CD8-positive, alpha-beta memory T cell (primary cell): ENCODE results near the gene PRR36. TPM values are rescaled to one million over a fixed set of nuclear protein-coding genes. Genes with fewer than 3 reads are reported as not detected.

Source experiments
- CTCF ChIA-PET: fragments of 350-600 bp; sonication (Branson Sonifier 250); formaldehyde crosslinking; loops from one replicate; lab custom pipeline; 2021; ENCODE audit warnings: antibody characterized with exemption; lab: Charles Lee
- POLR2A ChIA-PET: fragments of 350-600 bp; sonication (Branson Sonifier 250); formaldehyde crosslinking; loops from one replicate; lab custom pipeline; 2021; ENCODE audit warnings: antibody characterized with exemption; lab: Charles Lee
- DNase-seq, 5 donors: peaks; one replicate each; pipeline versions ENCODE4 v3.0.0 to v3.0.0-alpha.2; 2020 to 2022; ENCODE audit warnings: mixed read lengths in 1 of 5
- H3K27ac ChIP-seq: one replicate; pipeline ENCODE4 v1.7.0; 2013; ENCODE audit warnings: low read depth, mild to moderate bottlenecking, low read length, moderate library complexity
- H3K27me3 ChIP-seq: 2 replicates; pipeline ENCODE4 v1.7.0; 2013; ENCODE audit warnings: low read length, mild to moderate bottlenecking; ENCODE audit not compliant: insufficient read depth, poor library complexity, severe bottlenecking
- H3K36me3 ChIP-seq: 2 replicates; pipeline ENCODE4 v1.7.0; 2013; ENCODE audit warnings: mild to moderate bottlenecking, low read length, moderate library complexity; ENCODE audit not compliant: insufficient read depth
- H3K4me1 ChIP-seq: 2 replicates; pipeline ENCODE4 v1.7.0; 2013; ENCODE audit warnings: mild to moderate bottlenecking, low read length, moderate library complexity; ENCODE audit not compliant: insufficient read depth
- H3K4me3 ChIP-seq: 2 replicates; pipeline ENCODE4 v1.7.0; 2013; ENCODE audit warnings: mild to moderate bottlenecking, low read length
- H3K9me3 ChIP-seq: 2 replicates; pipeline ENCODE4 v1.7.0; 2013; ENCODE audit warnings: mild to moderate bottlenecking, low read length
- H3K27ac Mint-ChIP-seq, 8 donors: one replicate each; pipeline ENCODE4 v1.8.0; 2020 to 2021; ENCODE audit warnings: mixed read lengths in 8 of 8, mild to moderate bottlenecking in 6 of 8, inconsistent platforms in 3 of 8, moderate library complexity in 3 of 8
- H3K27me3 Mint-ChIP-seq, 2 donors: one replicate each; pipeline ENCODE4 v1.8.0; 2020 to 2021; ENCODE audit warnings: mixed read lengths in 2 of 2, mild to moderate bottlenecking in 1 of 2, moderate library complexity in 1 of 2
- H3K36me3 Mint-ChIP-seq, 3 donors: one replicate each; pipeline ENCODE4 v1.8.0; 2020 to 2021; ENCODE audit warnings: mixed read lengths in 3 of 3, inconsistent platforms in 1 of 3, mild to moderate bottlenecking in 1 of 3
- H3K4me1 Mint-ChIP-seq, 3 donors: one replicate each; pipeline ENCODE4 v1.8.0; 2020 to 2021; ENCODE audit warnings: mixed read lengths in 3 of 3, inconsistent platforms in 1 of 3, mild to moderate bottlenecking in 1 of 3
- H3K4me3 Mint-ChIP-seq, 7 donors: one replicate each; pipeline ENCODE4 v1.8.0; 2020 to 2021; ENCODE audit warnings: mixed read lengths in 7 of 7, mild to moderate bottlenecking in 6 of 7, moderate library complexity in 4 of 7, inconsistent platforms in 2 of 7
- H3K9me3 Mint-ChIP-seq, 5 donors: one replicate each; pipeline ENCODE4 v1.8.0; 2020 to 2022; ENCODE audit warnings: mixed read lengths in 5 of 5, mild to moderate bottlenecking in 3 of 5, moderate library complexity in 2 of 5, inconsistent platforms in 1 of 5
- polyA plus RNA-seq: library from polyadenylated mRNA; unstranded; fragments of 300-500 nt; fragmentation: Illumina TruSeq; gene quantifications from one replicate; pipeline ENCODE4 v1.2.3, GENCODE V29; 2021
- total RNA-seq, 2 experiments: library from RNA; stranded (reverse); gene quantifications; one replicate each; pipeline ENCODE4 v1.2.3, GENCODE V29; 2021

Gene PRR36
- total and polyA plus RNA-seq, 3 experiments from 2014 or later = not detected

DNA sequence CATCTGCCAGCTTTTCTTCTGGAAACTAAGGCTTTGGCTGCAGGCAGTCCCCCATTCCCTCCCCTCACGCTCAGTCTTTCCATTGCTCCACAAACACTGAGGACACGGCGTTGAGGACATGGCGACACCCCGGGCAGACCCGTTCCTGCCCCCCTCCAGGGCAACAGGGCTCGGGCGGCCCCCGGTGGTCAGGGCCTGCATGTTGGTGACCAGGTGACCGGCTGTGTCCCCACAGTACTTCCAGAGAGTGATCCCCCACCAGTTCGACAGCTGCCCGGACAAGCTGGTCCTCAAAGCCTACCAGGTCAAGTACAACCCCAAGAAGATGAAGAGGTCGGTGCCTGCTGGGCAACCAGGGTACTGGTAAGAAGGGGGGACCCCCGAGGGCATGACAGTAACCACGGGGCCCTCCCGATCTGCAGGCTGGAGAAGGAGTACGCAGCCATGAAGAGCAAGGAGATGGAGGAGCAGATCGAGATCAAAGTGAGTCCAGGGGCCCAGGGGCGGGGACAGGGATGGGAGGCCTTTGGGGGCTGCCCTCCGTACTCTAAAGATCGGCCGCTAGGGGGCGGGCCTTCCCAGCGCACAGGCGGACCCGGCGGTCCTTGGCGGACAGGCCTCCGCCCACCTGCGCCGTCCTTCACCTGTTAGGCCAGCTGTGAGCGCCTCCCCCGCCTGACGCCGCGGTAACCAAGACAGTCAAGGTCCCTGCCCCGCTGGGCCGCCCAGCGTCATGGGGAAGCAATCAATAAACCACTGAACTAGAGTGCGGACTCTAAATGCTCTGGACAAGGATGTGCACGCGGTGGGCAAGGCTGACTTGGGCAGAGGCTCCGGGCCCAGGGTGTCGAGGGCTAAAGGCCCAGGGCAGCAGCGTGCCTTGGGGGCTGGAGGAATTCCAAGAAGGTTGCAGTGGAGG, 21.1 kb downstream of the PRR36 start:
- H3K4me1 ChIP-seq = peaks cover 9% of the 10 kb centered on the region
- no peaks in the 10 kb centered on the region for H3K9me3 ChIP-seq
- DNase-seq = peak; percentile 49 to 72 (median 63)
- H3K27me3 ChIP-seq = no peaks in the 10 kb centered on the region
- POLR2A ChIA-PET = no interaction called here
- no peak overlapping the region for H3K27ac ChIP-seq
- CTCF ChIA-PET = interaction anchor here (0.7 to 3.2 kb wide), 11 partner anchors 8 to 402 kb away, joined by 3 to 19 read pairs (median 4); partner anchors contain the start of gene PRR36
- H3K27ac Mint-ChIP-seq = no peak overlapping the region
- no peak overlapping the region for H3K4me3 ChIP-seq
- no peak overlapping the region for H3K4me3 Mint-ChIP-seq
- peaks cover 0 to 7% (median 0%) of the 10 kb centered on the region in 3 donors for H3K4me1 Mint-ChIP-seq
- no peaks in the 10 kb centered on the region for H3K36me3 Mint-ChIP-seq
- no peaks in the 10 kb centered on the region for H3K9me3 Mint-ChIP-seq
- no peaks in the 10 kb centered on the region for H3K36me3 ChIP-seq
- peaks cover 3 to 16% of the 10 kb centered on the region in 2 donors for H3K27me3 Mint-ChIP-seq

DNA sequence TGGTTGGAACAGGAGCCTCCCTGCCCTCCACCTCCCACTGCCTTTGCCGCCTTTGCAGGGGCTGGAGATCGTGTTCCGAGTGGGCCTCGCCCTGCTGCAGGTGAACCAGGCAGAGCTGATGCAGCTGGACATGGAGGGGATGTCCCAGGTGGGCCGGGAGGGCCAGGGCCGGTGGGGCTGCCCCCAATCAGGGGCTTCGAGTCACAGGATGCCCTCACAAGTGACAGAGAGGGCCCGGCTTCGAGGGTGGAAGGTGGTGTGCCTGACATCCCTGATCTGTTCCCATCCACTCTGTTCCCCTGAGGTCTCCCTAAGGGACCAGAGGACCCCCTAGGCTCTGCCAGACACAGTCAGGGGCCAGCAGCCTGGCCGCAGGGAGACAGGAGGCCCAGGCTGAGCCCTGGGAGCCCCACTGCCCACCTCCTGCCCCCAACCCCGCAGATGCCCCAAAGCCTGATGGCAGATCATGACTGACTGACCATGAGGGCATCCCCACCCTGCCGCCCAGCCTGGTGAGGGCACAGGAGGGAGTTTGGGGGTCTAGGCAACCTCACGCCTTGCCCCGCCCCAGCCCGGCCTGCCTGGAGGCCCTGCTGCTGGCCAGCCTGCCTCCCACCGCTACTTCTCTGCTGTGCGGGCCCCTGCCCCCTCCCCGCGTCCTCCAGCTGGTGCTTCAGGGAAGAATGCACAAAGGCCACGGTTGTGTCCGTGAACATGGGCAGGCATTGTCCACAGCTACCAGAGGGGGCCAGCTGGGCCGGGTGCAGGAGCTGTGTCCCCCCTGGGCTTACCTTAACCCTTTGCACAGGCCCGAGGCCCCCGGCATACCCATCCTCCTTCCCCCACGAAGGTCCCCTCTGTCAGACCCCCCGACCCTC, 22.3 kb downstream of the PRR36 start:
- H3K9me3 Mint-ChIP-seq = no peaks in the 10 kb centered on the region
- Histone ChIP-seq H3K4me1 (peaks cover 9% of the 10 kb centered on the region), H3K27ac (no peak overlapping the region), H3K9me3 (no peaks in the 10 kb centered on the region), H3K36me3 (no peaks in the 10 kb centered on the region), H3K4me3 (no peak overlapping the region), H3K27me3 (no peaks in the 10 kb centered on the region)
- H3K27me3 Mint-ChIP-seq = peaks cover 3 to 10% of the 10 kb centered on the region in 2 donors
- peaks cover 0 to 7% (median 0%) of the 10 kb centered on the region in 3 donors for H3K4me1 Mint-ChIP-seq
- ChIA-PET CTCF (interaction anchor here (0.7 to 3.2 kb wide), 6 partner anchors 10 to 93 kb away, joined by 3 to 19 read pairs (median 3); no protein-coding TSS in a partner anchor), POLR2A (interaction anchor here (0.6 kb wide), 1 partner anchor 321 kb away, joined by 3 read pairs; no protein-coding TSS in a partner anchor)
- H3K27ac Mint-ChIP-seq = no peak overlapping the region
- DNase-seq = no peak
- H3K36me3 Mint-ChIP-seq = no peaks in the 10 kb centered on the region
- no peak overlapping the region for H3K4me3 Mint-ChIP-seq

- ChIA-PET POLR2A (no interaction called here), CTCF (interaction anchor here (1.3 kb wide), 1 partner anchor 11 kb away, joined by 3 read pairs; no protein-coding TSS in a partner anchor)
- Histone ChIP-seq H3K4me1 (peaks cover 9% of the 10 kb centered on the region), H3K9me3 (no peaks in the 10 kb centered on the region), H3K27me3 (no peaks in the 10 kb centered on the region), H3K4me3 (no peak overlapping the region), H3K36me3 (no peaks in the 10 kb centered on the region), H3K27ac (no peak overlapping the region)
- Mint-ChIP-seq H3K9me3 (no peaks in the 10 kb centered on the region), H3K27ac (no peak overlapping the region), H3K4me3 (no peak overlapping the region), H3K27me3 (peaks cover under 1 to 8% of the 10 kb centered on the region in 2 donors), H3K4me1 (peaks cover 0 to 7% (median 0%) of the 10 kb centered on the region in 3 donors), H3K36me3 (no peaks in the 10 kb centered on the region)
- DNase-seq = no peak
Observed at GRCh38 chr19:7850945-7851622, 23.1 kb downstream of the PRR36 start.

DNA sequence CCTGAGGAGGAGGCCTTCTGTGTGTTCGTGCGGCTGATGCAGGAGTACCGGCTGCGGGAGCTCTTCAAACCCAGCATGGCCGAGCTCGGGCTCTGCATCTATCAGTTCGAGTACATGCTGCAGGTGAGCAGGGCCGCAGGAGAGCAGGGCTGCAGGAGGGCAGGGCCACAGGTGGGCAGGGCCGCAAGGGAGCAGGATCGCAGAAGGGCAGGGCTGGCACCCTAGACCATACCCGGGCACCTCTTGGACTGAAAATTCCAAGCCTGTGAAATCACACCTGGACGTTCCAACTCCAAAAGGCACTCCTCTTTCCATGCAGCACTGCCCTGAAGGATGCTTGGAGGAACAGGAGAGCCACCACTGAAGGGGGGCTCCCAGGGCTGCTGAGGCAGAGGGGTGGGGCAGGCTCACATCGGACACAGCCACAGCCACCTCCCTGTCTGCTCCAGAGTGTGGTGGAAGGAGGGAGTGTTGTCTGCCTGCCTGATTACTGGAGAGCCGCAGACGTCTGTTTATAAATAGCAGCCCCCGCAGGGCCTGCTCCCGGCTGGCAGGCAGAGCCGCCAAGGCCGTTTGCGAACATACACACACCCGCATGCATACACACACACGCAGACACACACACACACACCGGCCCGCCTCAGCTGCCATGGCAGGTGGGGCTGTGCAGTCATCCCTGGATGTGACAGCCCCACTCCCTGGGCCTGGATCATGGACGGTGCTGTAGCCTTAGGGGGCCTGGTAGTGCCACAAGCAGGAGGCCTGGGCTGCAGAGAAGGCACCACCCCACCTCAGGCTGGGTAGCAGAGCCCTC, 24.0 kb downstream of the PRR36 start:
- H3K27ac Mint-ChIP-seq = no peak overlapping the region

GRCh38 chr19:7849631-7849999, 24.6 kb downstream of the PRR36 start:
- Histone ChIP-seq H3K27ac (no peak overlapping the region), H3K4me1 (peaks cover 9% of the 10 kb centered on the region), H3K27me3 (no peaks in the 10 kb centered on the region), H3K36me3 (no peaks in the 10 kb centered on the region), H3K4me3 (no peak overlapping the region), H3K9me3 (no peaks in the 10 kb centered on the region)
- no peaks in the 10 kb centered on the region for H3K36me3 Mint-ChIP-seq
- no peaks in the 10 kb centered on the region for H3K27me3 Mint-ChIP-seq
- DNase-seq = no peak
- H3K9me3 Mint-ChIP-seq = no peaks in the 10 kb centered on the region
- no peak overlapping the region for H3K4me3 Mint-ChIP-seq
- ChIA-PET CTCF (no interaction called here), POLR2A (no interaction called here)
- H3K27ac Mint-ChIP-seq = no peak overlapping the region
- peaks cover 0 to 7% (median 0%) of the 10 kb centered on the region in 3 donors for H3K4me1 Mint-ChIP-seq

More for the DNA sequence above, 24.0 kb downstream of the PRR36 start:
- Mint-ChIP-seq H3K36me3 (no peaks in the 10 kb centered on the region), H3K27me3 (peaks cover 0 to 2% of the 10 kb centered on the region in 2 donors), H3K9me3 (no peaks in the 10 kb centered on the region), H3K4me1 (peaks cover 0 to 7% (median 0%) of the 10 kb centered on the region in 3 donors), H3K4me3 (no peak overlapping the region)
- ChIA-PET CTCF (interaction anchor here (1.3 kb wide), 1 partner anchor 11 kb away, joined by 3 read pairs; no protein-coding TSS in a partner anchor), POLR2A (no interaction called here)
- Histone ChIP-seq H3K4me3 (no peak overlapping the region), H3K4me1 (peaks cover 9% of the 10 kb centered on the region), H3K27ac (no peak overlapping the region), H3K27me3 (no peaks in the 10 kb centered on the region), H3K36me3 (no peaks in the 10 kb centered on the region), H3K9me3 (no peaks in the 10 kb centered on the region)
- no peak for DNase-seq

DNA sequence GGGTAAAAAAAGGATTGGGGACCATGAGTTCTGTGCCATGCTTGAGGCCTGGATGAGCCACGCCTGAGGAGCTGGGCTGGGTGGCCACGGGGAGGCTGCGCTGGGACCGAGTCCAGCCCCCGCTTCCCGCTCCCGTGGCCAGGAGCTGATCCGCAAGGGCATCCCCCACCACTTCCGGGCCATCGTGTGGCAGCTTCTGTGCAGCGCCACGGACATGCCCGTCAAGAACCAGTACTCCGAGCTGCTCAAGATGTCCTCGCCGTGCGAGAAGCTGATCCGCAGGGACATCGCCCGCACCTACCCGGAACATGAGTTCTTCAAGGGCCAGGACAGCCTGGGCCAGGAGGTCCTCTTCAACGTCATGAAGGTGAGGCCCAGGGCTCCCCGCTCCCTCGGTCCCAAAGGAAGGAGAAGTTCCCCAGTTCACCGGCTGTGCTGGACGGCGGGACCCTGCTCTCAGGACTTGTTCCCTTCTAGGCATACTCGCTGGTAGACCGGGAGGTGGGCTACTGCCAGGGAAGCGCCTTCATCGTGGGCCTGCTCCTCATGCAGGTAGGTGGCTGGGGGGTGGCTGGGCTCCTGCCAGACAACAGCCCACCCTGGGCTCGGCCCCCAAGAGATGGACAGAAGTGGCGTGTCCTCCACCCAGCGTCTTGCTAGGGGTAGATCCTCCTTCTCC, 25.3 kb downstream of the PRR36 start:
- no peak for DNase-seq
- ChIA-PET POLR2A (no interaction called here), CTCF (interaction anchor here (1.0 kb wide), 1 partner anchor 21 kb away, joined by 3 read pairs; no protein-coding TSS in a partner anchor)
- Histone ChIP-seq H3K27ac (no peak overlapping the region), H3K4me3 (no peak overlapping the region), H3K9me3 (no peaks in the 10 kb centered on the region), H3K36me3 (no peaks in the 10 kb centered on the region), H3K4me1 (peaks cover 9% of the 10 kb centered on the region), H3K27me3 (no peaks in the 10 kb centered on the region)
- no peaks in the 10 kb centered on the region for H3K9me3 Mint-ChIP-seq
- peaks cover 0 to 7% (median 0%) of the 10 kb centered on the region in 3 donors for H3K4me1 Mint-ChIP-seq
- H3K4me3 Mint-ChIP-seq = no peak overlapping the region
- H3K27ac Mint-ChIP-seq = no peak overlapping the region
- H3K36me3 Mint-ChIP-seq = no peaks in the 10 kb centered on the region
- H3K27me3 Mint-ChIP-seq = no peaks in the 10 kb centered on the region
